OCI-LY3 (cell line): ENCODE data around the gene P2RX3.

ENCODE experiments used
- H2AFZ ChIP-seq: fragments of 200-600, 300-600 bp; shearing (Covaris generic); 2 replicates; pipeline ENCODE4 v1.6.0; 2014; ENCODE audit warnings: antibody characterized with exemption, low read depth, low read length
- H3K27ac ChIP-seq: fragments of 200-600, 300-600 bp; sonication (generic); 2 replicates; pipeline ENCODE4 v1.5.1; 2014; ENCODE audit warnings: mild to moderate bottlenecking, low read length, moderate library complexity, mixed read lengths
- H3K27me3 ChIP-seq: fragments of 200-600, 300-600 bp; sonication (generic); 2 replicates; pipeline ENCODE4 v1.6.1; 2014; ENCODE audit warnings: low read depth, low read length, mixed read lengths
- H3K36me3 ChIP-seq: fragments of 200-600, 300-600 bp; sonication (generic); replicated peaks from 2 replicates; pipeline ENCODE3; 2014; ENCODE audit warnings: low read depth, low read length, mixed read lengths
- H3K4me1 ChIP-seq: fragments of 300-600, 200-600 bp; sonication (generic); 2 replicates; pipeline ENCODE4 v1.6.1; 2014; ENCODE audit warnings: low read length, mixed read lengths
- H3K4me2 ChIP-seq: fragments of 200-600, 300-600 bp; sonication (generic); 2 replicates; pipeline ENCODE4 v1.6.1; 2014; ENCODE audit warnings: low read length, mixed read lengths
- H3K4me3 ChIP-seq: fragments of 300-600, 200-600 bp; sonication (generic); 2 replicates; pipeline ENCODE4 v1.5.1; 2014; ENCODE audit warnings: antibody characterized with exemption, mild to moderate bottlenecking, low read length, moderate library complexity
- H3K79me2 ChIP-seq: fragments of 300-600, 200-600 bp; shearing (Covaris generic); 2 replicates; pipeline ENCODE4 v1.6.1; 2014; ENCODE audit warnings: mild to moderate bottlenecking, low read length, mixed read lengths
- H3K9ac ChIP-seq: fragments of 300-600, 200-600 bp; shearing (Covaris generic); 2 replicates; pipeline ENCODE4 v1.6.0; 2014; ENCODE audit warnings: mild to moderate bottlenecking, low read length, moderate library complexity
- H3K9me3 ChIP-seq: fragments of 200-600, 300-600 bp; shearing (Covaris generic); 2 replicates; pipeline ENCODE4 v1.6.1; 2014; ENCODE audit warnings: low read length, mixed read lengths; ENCODE audit not compliant: insufficient read depth
- H4K20me1 ChIP-seq: fragments of 200-600, 300-600 bp; sonication (generic); 2 replicates; pipeline ENCODE4 v1.6.1; 2016; ENCODE audit warnings: low read length, mixed read lengths; ENCODE audit not compliant: insufficient read depth
- EZH2phosphoT487 ChIP-seq: fragments of 200-600 bp; shearing (Covaris generic); IDR thresholded peaks from 2 replicates; pipeline ENCODE4 v1.6.1; 2018; ENCODE audit warnings: antibody characterized with exemption, mixed run types, low read depth
- TF ChIP-seq, protein P1 (sequence below): fragments of 200-600, 300-600 bp; sonication (generic); IDR thresholded peaks from 2 replicates; pipeline ENCODE4 v1.5.1; 2014; ENCODE audit warnings: antibody characterized with exemption, low read length, low read depth

P2RX3 gene

DNA sequence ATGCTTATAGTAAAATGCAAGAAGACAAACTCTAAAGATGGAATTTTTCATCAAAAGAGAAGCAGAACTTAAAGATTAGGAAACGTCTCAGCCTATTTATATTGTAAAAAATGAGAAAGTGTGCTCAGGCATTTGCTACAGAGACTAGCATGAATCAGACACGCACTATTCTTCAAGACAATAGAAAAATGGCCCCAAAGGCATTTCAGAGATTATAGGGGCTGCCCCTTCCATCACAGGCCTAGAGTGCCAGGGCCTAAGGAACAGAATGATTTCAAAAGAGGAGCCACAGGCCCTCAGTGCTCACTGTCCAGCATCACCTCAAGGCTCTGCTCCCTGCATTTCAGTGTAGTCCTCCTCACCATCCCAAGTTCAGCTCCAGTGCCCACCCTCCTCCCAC lies 40.9 kb upstream of the P2RX3 start:
- Histone ChIP-seq H3K27ac (no peak overlapping the region), H3K36me3 (peaks cover 16% of the 10 kb centered on the region)

DNA sequence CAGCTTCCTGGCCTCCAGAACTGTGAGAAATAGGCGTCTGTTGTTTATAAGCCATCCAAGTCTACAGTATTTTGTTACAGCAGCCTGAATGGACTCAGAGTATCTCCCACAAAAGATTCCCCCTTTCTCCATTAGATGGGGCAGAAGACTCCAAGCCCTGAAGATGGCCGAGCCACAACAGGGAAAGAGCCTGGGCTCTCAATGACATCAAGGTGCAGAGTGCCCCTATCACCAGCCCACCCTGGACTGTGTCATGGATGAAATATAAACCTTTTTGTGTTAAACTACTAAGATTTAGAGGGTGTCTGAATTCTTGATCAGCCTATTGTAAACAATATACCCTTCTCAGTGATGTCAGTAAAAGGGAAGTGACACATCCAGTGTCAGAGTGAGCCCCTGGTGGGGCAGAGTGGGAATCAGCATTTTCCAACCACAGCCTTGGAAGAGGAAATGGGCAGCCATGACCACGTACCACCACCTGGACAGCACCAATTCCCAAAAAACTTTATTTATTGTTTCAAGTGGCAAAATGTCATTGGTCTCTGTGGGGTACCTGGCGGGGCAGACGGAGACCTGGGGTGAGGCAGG lies 38.9 kb upstream of the P2RX3 start:
- Histone ChIP-seq H4K20me1 (no peaks in the 10 kb centered on the region), H3K4me1 (no peaks in the 10 kb centered on the region), H3K9me3 (no peaks in the 10 kb centered on the region), H3K79me2 (no peaks in the 10 kb centered on the region), H3K9ac (no peak overlapping the region), H3K27me3 (no peaks in the 10 kb centered on the region), H3K4me3 (no peak overlapping the region), H2AFZ (no peak overlapping the region), H3K36me3 (peaks cover 16% of the 10 kb centered on the region), H3K4me2 (no peak overlapping the region), H3K27ac (no peak overlapping the region)
- TF ChIP-seq, protein P1, sequence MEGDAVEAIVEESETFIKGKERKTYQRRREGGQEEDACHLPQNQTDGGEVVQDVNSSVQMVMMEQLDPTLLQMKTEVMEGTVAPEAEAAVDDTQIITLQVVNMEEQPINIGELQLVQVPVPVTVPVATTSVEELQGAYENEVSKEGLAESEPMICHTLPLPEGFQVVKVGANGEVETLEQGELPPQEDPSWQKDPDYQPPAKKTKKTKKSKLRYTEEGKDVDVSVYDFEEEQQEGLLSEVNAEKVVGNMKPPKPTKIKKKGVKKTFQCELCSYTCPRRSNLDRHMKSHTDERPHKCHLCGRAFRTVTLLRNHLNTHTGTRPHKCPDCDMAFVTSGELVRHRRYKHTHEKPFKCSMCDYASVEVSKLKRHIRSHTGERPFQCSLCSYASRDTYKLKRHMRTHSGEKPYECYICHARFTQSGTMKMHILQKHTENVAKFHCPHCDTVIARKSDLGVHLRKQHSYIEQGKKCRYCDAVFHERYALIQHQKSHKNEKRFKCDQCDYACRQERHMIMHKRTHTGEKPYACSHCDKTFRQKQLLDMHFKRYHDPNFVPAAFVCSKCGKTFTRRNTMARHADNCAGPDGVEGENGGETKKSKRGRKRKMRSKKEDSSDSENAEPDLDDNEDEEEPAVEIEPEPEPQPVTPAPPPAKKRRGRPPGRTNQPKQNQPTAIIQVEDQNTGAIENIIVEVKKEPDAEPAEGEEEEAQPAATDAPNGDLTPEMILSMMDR = no peak
- no peak for TF ChIP-seq EZH2phosphoT487

More for the DNA sequence above, 40.9 kb upstream of the P2RX3 start:
- TF ChIP-seq, protein P1 = no peak
- TF ChIP-seq EZH2phosphoT487 = no peak
- no peaks in the 10 kb centered on the region for H3K9me3 ChIP-seq
- no peaks in the 10 kb centered on the region for H3K4me1 ChIP-seq
- H3K79me2 ChIP-seq = no peaks in the 10 kb centered on the region
- no peak overlapping the region for H3K4me3 ChIP-seq
- no peaks in the 10 kb centered on the region for H4K20me1 ChIP-seq
- no peak overlapping the region for H2AFZ ChIP-seq
- H3K27me3 ChIP-seq = no peaks in the 10 kb centered on the region
- H3K9ac ChIP-seq = no peak overlapping the region
- H3K4me2 ChIP-seq = no peak overlapping the region

DNA sequence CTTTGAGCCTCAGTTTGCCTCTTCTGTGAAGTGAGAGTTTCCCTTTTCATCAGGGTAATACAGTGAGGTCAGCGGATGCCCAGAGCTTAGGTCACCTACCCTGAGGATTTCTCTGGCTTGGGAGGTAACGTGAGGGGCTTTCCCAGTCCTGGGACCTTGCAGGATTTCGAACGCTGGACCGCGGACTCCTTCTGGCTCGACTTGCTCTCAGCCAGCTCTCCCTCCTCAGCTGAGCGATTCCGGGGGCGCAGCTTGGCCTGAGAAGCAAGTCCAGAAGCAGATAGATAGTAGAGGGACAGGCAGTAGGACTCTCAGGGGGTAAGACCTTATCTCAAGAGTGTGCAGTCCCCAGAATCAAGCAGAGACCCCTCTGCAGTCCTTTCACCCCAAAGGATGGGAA lies 37.4 kb upstream of the P2RX3 start:
- Histone ChIP-seq H3K79me2 (no peaks in the 10 kb centered on the region), H3K9me3 (no peaks in the 10 kb centered on the region), H4K20me1 (no peaks in the 10 kb centered on the region), H3K9ac (no peak overlapping the region), H2AFZ (no peak overlapping the region), H3K36me3 (peaks cover 16% of the 10 kb centered on the region), H3K4me2 (no peak overlapping the region), H3K27me3 (no peaks in the 10 kb centered on the region), H3K4me3 (no peak overlapping the region), H3K4me1 (no peaks in the 10 kb centered on the region), H3K27ac (no peak overlapping the region)
- TF ChIP-seq EZH2phosphoT487 = no peak
- TF ChIP-seq, protein P1 = no peak

DNA sequence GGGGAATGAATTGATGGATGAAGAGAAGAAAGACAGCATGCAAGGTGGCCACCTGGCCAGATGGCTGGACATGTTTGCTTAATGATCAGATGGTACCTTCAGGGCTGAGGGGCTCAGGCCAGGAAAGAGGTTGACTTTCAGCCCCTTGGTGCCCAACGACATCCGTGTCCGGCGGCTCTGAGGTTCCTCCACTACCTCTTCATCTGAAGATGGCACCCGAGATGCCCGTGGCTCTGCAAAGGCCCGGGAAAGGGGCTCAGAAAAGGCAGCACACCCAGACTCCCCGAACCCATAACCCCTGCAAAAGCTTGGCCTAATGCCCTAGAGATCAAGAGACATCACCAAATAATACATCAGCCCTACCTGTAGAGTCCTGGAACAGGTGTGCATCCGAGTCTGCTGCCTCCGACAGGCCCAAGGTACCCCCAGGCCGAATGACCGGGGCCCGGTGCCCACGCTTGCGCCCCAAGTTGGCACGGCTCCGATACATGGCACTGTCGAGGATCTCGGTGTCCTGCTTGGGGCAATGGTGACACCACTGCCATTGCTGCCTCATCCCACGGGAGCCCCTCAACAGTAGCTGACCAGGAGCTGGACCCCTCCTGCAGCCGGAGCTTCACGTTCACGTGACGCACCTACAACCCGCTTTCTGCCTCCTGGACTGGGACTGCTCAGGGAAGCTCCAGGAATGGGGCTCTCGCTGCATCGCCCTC lies 36.3 kb upstream of the P2RX3 start:
- Histone ChIP-seq H3K36me3 (peaks cover 16% of the 10 kb centered on the region), H3K4me3 (no peak overlapping the region), H3K27ac (no peak overlapping the region), H4K20me1 (no peaks in the 10 kb centered on the region), H3K79me2 (no peaks in the 10 kb centered on the region), H2AFZ (no peak overlapping the region), H3K4me1 (no peaks in the 10 kb centered on the region), H3K9ac (no peak overlapping the region), H3K9me3 (no peaks in the 10 kb centered on the region), H3K4me2 (no peak overlapping the region), H3K27me3 (no peaks in the 10 kb centered on the region)
- TF ChIP-seq, protein P1 = no peak
- no peak for TF ChIP-seq EZH2phosphoT487
